Uterus (tissue), 4 donors: ENCODE measurements around the gene KCNK3. TPM values are rescaled to one million over a fixed set of nuclear protein-coding genes. Genes with fewer than 3 reads are reported as not detected.

Source experiments
- DNase-seq, 2 donors: peaks; one replicate each; pipeline ENCODE4 v3.0.0-alpha.2; 2019 to 2020
- H3K27ac ChIP-seq, 2 donors: fragments of 200-600 bp; sonication (generic); 1 replicate in 1 of 2; 2 replicates in 1 of 2; pipeline ENCODE4 v1.5.1; 2016 to 2018
- H3K27me3 ChIP-seq, 2 donors: fragments of 200-600 bp; sonication (generic); one replicate each; pipeline ENCODE4 v1.5.1; 2018 to 2019; ENCODE audit warnings: control low read depth in 1 of 2
- H3K36me3 ChIP-seq, 2 donors: fragments of 200-600 bp; sonication (generic); one replicate each; pipeline ENCODE4 v1.5.1; 2019; ENCODE audit warnings: control low read depth in 1 of 2
- H3K4me1 ChIP-seq, 2 donors: fragments of 200-600 bp; sonication (generic); one replicate each; pipeline ENCODE4 v1.5.1; 2018 to 2019; ENCODE audit warnings: control low read depth in 1 of 2
- H3K4me3 ChIP-seq, 2 donors: fragments of 200-600 bp; sonication (generic); 1 replicate in 1 of 2; 2 replicates in 1 of 2; pipeline ENCODE4 v1.5.1; 2018 to 2019; ENCODE audit warnings: mild to moderate bottlenecking in 1 of 2
- H3K9me3 ChIP-seq, 2 donors: fragments of 200-600 bp; sonication (generic); one replicate each; pipeline ENCODE4 v1.5.1; 2019; ENCODE audit warnings: control low read depth in 1 of 2
- POLR2A ChIP-seq, 2 donors: fragments of 450-650 bp; IDR thresholded peaks; one replicate each; pipeline ENCODE4 v1.6.1; 2016; ENCODE audit warnings: antibody characterized with exemption in 2 of 2, mild to moderate bottlenecking in 1 of 2, moderate library complexity in 1 of 2
- intact Hi-C: fragments of 100-400 bp; cut with DNase I; formaldehyde crosslinking; loops from one replicate; pipeline ENCODE4 v1.15.1; 2023; ENCODE audit warnings: low total_unique reads
- total RNA-seq, 4 donors: library from RNA; depleted of rRNA in 3 of 4; stranded (reverse); fragments of >200 nt in 3 of 4; gene quantifications; one replicate each; pipeline versions ENCODE4 v1.1.0 to v1.2.4, GENCODE V29; 2014 to 2023
- TF ChIP-seq, protein P1 (sequence below), 4 experiments: fragments of 200-600 bp in 2 of 4; fragments of 450-650 bp in 2 of 4; sonication (generic) in 2 of 4; IDR thresholded peaks; one replicate each; pipeline ENCODE4 v1.5.1; 2016 to 2019; ENCODE audit warnings: antibody characterized with exemption in 4 of 4, mild to moderate bottlenecking in 2 of 4, moderate library complexity in 1 of 4
- donor health status: DM: yes; HTN: yes; CAD: no.

Gene KCNK3
- total RNA-seq, 4 donors from 2014 or later = 0.29 to 7.8 (median 4.6) TPM

DNA sequence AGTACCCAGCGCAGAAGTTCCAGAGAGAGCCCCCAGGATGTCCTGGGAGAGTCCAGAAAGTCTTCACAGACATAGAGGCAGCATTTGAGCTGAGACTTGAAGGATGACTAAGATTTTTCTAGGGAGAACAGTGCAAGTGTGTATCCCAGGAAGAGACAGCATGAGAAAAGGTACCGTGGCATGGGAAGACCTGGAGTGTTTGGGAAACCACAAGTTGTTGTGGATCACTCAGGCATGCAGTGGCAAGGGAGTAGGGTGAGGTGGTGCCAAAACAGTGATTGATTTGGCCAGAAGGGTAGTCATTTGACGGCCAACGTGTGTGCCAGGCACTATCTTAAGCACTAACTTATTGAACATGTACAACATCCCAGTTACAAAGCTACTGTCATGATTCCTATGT lies 24.5 kb upstream of the KCNK3 start:
- Histone ChIP-seq H3K27ac (no peak overlapping the region), H3K27me3 (no peaks in the 10 kb centered on the region), H3K4me3 (no peak overlapping the region), H3K9me3 (no peaks in the 10 kb centered on the region), H3K36me3 (no peaks in the 10 kb centered on the region), H3K4me1 (no peaks in the 10 kb centered on the region)
- no peak for TF ChIP-seq POLR2A (IDR thresholded peaks at IDR 0.05)
- TF ChIP-seq, protein P1, sequence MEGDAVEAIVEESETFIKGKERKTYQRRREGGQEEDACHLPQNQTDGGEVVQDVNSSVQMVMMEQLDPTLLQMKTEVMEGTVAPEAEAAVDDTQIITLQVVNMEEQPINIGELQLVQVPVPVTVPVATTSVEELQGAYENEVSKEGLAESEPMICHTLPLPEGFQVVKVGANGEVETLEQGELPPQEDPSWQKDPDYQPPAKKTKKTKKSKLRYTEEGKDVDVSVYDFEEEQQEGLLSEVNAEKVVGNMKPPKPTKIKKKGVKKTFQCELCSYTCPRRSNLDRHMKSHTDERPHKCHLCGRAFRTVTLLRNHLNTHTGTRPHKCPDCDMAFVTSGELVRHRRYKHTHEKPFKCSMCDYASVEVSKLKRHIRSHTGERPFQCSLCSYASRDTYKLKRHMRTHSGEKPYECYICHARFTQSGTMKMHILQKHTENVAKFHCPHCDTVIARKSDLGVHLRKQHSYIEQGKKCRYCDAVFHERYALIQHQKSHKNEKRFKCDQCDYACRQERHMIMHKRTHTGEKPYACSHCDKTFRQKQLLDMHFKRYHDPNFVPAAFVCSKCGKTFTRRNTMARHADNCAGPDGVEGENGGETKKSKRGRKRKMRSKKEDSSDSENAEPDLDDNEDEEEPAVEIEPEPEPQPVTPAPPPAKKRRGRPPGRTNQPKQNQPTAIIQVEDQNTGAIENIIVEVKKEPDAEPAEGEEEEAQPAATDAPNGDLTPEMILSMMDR (IDR thresholded peaks at IDR 0.05) = no peak
- no peak for DNase-seq
- intact Hi-C loops = no loop called here

DNA sequence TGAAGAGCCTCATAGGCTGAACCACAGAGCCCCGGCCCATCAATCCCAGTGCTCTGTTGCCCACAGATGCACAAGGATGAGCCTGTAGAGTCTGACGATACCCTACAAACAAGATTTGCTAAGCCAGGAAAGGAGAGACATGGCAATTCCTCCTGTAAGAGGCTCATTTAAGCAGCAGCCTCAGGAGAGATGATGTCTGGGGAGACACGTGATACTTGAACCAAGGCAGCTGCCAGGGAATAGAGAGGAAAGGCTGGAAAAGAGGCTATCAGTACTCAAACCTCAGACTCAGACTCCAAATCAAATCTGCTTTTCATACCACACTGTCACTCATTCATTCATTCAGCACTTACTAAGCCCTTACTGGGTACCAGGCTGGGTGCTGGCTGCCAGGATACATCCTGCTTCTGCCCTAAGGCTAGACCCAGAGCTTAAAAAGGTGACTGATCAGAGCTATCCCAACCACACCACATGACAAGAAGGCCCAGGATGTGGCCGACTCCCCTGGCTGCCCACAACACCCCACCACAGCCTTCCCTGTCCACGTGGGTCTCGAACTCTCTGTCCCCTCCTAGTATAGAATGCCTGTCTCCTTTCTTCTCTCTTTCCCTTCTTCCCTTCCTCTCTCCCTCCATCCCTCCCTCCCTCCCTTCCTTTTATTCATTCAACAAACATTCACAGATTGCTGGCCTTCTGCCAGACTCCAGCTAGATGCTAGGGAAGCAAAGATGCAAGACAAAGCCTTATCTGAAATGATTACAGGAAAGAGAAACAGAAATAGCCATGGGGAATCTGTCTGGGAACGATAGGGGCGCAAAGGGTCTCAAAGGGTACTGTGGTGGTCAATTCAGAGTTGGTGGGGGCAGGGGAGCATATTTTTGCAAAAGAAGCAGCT lies 23.4 kb upstream of the KCNK3 start:
- Histone ChIP-seq H3K4me1 (no peaks in the 10 kb centered on the region), H3K4me3 (no peak overlapping the region), H3K27ac (no peak overlapping the region), H3K36me3 (no peaks in the 10 kb centered on the region), H3K27me3 (no peaks in the 10 kb centered on the region), H3K9me3 (no peaks in the 10 kb centered on the region)
- DNase-seq = peak in 1 of 2 donors; percentile 3
- intact Hi-C loops = no loop called here
- TF ChIP-seq, protein P1 (IDR thresholded peaks at IDR 0.05) = no peak
- TF ChIP-seq POLR2A (IDR thresholded peaks at IDR 0.05) = no peak

DNA sequence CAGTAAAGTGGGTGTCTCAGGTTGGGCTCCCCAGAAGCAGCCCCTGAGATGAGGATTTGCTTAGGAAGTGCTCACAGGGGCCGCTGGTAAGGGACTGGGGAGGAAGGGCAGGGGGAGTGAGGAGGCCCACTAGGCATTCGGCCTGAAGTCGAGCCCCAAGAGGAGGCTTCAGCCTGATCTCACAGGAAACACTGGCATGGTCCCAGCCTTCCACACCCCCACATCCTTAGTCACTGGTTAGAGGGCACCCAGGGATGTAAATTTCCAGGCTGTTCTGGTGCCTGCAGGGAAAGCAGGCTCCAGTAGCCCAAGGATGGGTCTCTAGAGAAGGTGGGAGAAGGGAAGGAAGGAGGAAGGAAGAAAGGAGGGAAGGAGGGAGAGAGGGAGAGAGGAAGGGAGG lies 22.4 kb upstream of the KCNK3 start:
- H3K27ac ChIP-seq = no peak overlapping the region
- no peak for DNase-seq
- no peaks in the 10 kb centered on the region for H3K4me1 ChIP-seq

DNA sequence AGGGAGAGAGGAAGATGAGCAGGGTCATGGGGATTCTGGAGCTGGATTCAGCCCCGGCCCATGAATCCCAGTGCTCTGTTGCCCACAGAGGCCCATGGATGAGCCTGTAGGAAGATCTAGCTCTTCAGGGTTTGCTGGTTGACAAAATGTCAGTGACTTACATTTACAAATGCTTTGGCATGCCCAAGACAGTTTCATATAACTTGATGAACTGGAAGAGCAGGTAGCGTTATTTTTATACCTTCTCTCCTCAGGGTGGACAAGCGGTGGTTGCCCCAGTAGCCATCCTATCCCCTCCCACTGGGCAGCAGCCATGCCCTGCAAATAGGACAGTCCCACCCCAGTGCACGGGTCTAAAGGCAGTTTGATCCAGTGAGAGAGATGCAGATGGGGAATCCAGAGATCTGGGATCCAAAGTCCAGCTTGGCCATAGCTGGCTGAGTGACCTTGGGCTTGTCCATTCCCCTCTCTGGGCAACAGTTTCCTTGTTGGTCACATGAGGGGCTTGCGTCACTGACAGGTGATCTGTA lies 21.5 kb upstream of the KCNK3 start:
- H3K27me3 ChIP-seq = no peaks in the 10 kb centered on the region
- H3K4me1 ChIP-seq = no peaks in the 10 kb centered on the region
- DNase-seq = no peak
- H3K9me3 ChIP-seq = no peaks in the 10 kb centered on the region
- no peak overlapping the region for H3K27ac ChIP-seq
- H3K4me3 ChIP-seq = no peak overlapping the region
- no peaks in the 10 kb centered on the region for H3K36me3 ChIP-seq
- TF ChIP-seq, protein P1 (IDR thresholded peaks at IDR 0.05) = no peak
- TF ChIP-seq POLR2A (IDR thresholded peaks at IDR 0.05) = no peak
- intact Hi-C loops = no loop called here

More for the DNA sequence above, 22.4 kb upstream of the KCNK3 start:
- H3K27me3 ChIP-seq = no peaks in the 10 kb centered on the region
- H3K36me3 ChIP-seq = no peaks in the 10 kb centered on the region
- H3K9me3 ChIP-seq = no peaks in the 10 kb centered on the region
- intact Hi-C loops = no loop called here
- H3K4me3 ChIP-seq = no peak overlapping the region
- TF ChIP-seq, protein P1 (IDR thresholded peaks at IDR 0.05) = no peak
- TF ChIP-seq POLR2A (IDR thresholded peaks at IDR 0.05) = no peak

DNA sequence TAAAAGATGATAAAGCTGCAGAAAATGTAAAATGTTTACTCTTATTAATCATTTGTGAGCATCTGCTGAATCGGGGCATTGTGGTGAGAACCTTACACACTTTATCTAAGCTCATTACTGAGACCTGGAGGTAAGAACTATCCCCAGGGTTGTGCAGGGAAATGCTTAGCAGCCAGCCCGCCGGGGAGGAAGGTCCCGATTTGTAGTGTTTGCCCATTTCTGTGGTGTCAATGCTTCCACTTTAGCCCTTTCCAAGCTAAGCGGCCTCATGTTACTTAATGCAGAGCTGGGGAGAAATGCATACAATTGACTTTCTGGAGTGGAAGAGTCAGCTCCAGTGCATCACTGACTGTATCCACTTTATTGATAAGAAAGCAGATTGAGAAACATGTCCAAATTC lies 20.8 kb upstream of the KCNK3 start:
- Histone ChIP-seq H3K9me3 (no peaks in the 10 kb centered on the region), H3K27me3 (no peaks in the 10 kb centered on the region), H3K36me3 (no peaks in the 10 kb centered on the region), H3K4me3 (no peak overlapping the region), H3K27ac (no peak overlapping the region), H3K4me1 (no peaks in the 10 kb centered on the region)
- TF ChIP-seq, protein P1 (IDR thresholded peaks at IDR 0.05) = no peak
- no peak for TF ChIP-seq POLR2A (IDR thresholded peaks at IDR 0.05)
- no peak for DNase-seq
- intact Hi-C loops = no loop called here
